GM21447 (cell line): ENCODE measurements around the gene GRK5.

ENCODE experiments used
- ATAC-seq: cut with Tn5 transposase; IDR thresholded peaks from one replicate; pipeline ENCODE4 v1.9.1; 2021; ENCODE audit not compliant: unreplicated experiment

The GRK5 gene

GRCh38 chr10:119373294-119374102, 166.1 kb downstream of the GRK5 start:
- no peak for ATAC-seq

- no peak for ATAC-seq
Measured at GRCh38 chr10:119374236-119374635, 166.9 kb downstream of the GRK5 start.

DNA sequence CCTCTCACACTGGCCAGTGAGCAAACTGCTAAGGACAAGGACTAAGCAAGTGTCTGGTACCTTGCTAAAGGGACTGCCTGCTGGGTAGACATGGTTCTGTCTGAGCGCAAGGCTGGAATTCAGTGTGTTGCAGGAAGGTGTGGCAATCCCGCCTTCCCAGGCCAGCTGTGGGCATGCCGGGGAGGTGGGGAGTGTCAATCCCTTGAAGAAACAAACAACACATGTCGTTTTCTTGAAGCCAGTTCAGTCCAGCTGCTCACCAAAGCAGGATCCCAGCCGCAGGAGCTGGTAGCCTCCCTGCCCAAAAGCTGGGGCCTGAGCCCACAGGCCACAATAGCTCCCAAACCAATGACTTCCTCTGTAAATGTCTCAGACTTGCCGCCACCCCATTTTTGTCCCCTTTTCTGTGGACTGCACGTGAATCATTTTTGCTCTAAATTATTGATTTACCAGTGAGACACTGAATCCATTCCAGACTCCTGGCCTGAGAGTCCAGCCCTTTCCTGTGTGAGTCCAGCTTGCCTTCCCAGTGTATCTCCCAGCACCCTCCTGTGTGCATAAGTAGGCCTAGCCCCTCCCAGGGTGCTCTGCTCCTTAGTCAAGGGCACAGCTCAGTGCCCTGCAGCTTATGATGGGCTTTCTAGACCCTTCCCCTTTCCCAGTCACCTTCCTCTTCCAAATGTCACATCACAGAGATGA, 168.4 kb downstream of the GRK5 start:
- no peak for ATAC-seq

DNA sequence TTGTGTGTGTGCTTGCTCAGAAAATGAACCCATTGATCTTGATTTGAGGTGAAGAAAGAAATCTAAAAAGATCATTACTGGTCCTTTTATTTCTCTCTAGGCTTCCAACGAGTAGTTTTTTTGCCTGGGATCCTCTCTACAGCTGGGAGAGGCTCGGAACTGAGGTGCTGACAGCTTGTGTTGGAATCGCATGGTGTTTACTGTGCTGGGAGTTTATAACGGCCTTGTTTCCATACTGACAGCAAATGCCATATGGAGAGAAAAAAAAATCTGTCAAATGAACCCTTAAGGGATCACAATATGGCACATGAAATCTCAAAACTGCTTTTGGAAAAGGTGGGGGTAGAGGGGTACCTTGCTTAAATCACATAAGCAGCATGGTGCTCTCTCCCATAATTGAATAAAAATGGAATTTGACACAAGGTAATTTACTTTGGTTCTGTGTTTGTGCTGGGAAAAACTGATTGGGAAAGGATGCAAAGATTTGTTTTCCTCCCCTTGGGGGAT, 170.1 kb downstream of the GRK5 start:
- no peak for ATAC-seq

DNA sequence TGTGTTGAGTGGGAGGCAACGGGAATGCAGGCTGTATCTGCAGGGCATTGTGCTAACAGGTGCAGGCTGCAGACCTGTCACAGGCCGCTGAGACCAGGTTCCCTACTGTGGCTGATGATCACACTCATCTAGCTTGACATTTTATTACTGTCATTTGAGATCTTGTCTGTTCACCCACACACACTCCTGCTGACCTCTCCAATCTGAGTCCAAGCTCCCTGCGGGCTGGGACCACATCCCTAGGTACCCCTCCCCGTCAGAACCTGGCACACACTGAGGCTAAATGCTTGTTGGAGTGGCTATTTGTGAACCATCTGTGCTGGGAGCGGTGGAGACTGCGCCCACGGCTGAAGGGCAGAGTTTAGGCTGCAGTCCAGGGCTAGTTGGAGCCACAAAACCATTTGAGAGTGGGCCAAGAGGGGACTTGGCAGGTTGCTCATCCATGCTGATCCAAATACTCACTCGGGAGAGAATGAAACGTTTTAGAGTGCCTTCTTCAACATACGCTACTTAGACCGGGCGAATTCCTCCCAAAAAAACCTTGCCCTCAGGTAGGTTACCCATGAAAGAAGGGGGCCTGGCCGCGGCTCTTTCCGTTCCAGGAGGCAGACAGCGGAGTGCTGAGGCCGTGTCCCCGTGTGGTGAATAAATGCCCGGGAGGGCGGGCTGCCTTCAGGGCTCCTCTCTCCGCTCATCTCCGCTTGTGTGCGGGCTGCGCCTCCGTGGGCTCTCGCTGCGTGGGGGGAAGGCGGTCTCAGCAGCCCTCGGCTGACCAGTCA, 170.8 kb downstream of the GRK5 start:
- no peak for ATAC-seq

DNA sequence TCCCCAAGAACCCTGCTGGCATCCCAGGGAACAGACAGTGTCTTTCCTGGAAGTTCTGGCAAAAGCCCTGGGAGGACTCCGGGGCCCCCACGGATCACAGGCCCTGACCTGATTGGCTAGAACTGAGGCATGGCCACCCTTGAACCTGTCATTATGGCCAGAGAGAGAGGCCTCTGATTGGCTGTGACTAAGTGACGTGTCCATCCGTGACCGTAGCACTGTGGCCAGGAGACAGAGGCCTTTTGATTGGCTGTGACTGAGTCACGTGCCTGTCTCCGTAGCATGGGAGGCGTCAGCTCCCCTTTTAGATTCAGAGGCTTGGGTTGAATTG, 171.3 kb downstream of the GRK5 start:
- no peak for ATAC-seq

GRCh38 chr10:119379466-119380071, 172.2 kb downstream of the GRK5 start:
- ATAC-seq = no peak

DNA sequence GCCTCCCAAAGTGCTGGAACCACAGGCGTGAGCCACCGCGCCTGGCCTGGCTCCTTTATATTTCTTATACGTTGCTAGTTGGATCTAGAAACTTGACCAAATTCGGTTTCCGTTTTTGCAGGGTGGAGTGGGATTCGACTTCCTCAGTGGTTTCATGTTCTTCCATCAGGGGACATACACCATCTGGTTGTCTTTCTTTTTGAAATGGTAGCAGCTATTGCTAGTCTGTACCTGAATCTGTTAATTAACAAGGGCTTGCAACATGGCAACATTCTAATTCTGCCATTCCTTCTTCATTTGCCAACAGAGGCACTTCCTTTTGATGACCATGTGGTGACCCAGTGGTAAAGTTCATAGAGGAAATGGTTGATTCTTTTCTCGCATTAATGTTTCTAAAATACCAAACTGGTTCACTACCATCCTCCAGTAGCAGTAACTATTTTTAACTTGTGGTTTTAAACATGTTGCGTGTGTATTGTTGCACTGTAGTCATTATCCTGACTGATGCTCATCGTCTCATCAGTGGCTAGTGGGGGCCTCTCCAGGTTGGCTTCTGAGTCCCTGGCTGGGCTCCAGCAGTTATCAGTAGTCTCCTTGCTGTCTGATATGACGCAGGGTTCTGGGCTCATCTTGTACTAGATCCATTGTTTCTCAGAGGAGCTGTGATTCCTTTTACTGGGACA, 175.9 kb downstream of the GRK5 start:
- ATAC-seq = no peak

DNA sequence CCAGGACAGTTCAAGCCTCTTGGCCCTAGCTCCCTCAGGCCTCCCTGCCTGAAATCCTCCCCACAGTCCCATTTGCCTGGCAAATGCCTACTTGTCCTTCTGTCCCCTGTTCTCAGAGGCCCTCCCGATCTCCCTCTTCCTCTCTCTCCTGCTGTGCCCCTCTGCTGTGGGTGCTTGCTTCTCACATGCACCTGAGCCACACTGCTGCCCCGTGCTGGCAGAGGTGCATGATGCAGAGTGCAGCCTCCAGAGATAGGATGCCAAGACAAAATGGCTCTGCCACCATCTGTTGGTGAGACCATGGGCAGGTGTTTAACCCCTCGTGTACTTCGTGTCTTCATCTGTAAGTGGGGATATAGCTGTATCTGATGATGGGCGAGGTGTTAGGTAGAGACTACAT, 176.8 kb downstream of the GRK5 start:
- ATAC-seq = no peak

- ATAC-seq = no peak
Measured at GRCh38 chr10:119386666-119387065, 179.3 kb downstream of the GRK5 start.

DNA sequence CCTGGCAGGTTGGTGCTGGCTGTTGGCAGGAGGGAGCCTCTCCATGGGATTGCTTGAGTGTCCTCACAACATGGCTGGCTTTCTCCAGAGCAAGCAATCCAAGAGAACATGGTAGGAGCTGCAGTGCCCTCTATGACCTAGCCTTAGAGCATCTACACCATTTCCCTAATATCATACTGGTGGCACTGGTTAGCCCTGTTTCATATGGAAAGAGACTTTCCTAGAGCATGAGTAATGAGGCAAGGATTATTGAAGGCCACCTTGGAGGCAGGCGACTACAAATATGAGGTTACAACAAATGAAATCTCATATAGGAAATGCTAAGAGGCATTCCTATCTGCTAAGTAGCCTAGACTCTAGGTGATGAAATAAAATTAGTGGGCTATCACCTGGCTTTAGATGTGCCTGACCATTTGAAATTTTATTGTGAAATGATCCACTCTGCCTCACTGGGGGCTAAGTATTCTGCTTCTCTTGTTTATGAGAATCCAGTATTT, 181.5 kb downstream of the GRK5 start:
- no peak for ATAC-seq

GRCh38 chr10:119391440-119392251, 184.3 kb downstream of the GRK5 start:
- ATAC-seq = no peak

DNA sequence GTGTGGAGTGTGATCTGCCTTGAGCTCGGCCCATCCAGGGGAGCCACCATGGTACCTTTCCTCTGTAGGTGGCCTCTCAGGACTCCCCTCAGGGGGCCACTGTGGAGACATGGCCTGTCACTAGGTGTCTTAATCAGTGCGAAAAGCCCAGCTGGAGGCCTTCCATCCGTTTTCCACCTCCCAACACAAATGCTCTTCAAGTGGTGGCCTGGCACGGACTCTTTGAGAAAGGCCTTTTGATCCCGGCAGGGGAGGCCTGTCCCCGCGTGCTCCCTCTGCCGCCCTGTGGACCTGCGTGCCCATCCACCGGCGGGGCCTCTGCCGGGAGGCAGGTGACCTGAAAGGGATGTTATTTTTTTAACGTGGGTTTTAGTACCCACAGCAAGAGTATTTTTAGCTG, 185.6 kb downstream of the GRK5 start:
- no peak for ATAC-seq

GRCh38 chr10:119393421-119393820, 186.1 kb downstream of the GRK5 start:
- ATAC-seq = no peak

DNA sequence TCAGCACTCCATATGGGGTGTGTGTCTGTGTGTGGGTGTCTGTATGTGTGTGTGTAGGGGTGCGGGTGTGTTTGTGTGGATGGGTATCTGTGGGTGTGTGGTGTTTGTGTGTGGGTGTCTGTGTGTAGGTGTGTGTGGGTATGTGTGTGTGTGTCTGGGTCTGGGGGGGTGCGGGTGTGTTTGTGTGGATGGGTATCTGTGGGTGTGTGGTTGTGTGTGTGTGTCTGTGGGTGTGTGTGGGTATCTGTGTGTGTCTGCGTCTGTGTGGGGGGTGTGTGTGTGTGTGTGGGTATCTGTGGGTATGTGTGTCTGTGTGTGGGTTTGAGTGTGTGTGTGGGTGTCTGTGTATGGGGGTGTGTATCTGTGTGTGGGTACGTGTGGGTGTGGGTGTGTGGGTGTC, 186.5 kb downstream of the GRK5 start:
- ATAC-seq = no peak

GRCh38 chr10:119394657-119395279, 187.4 kb downstream of the GRK5 start:
- no peak for ATAC-seq

- ATAC-seq = no peak
Measured at GRCh38 chr10:119395280-119396007, 188.1 kb downstream of the GRK5 start.

DNA sequence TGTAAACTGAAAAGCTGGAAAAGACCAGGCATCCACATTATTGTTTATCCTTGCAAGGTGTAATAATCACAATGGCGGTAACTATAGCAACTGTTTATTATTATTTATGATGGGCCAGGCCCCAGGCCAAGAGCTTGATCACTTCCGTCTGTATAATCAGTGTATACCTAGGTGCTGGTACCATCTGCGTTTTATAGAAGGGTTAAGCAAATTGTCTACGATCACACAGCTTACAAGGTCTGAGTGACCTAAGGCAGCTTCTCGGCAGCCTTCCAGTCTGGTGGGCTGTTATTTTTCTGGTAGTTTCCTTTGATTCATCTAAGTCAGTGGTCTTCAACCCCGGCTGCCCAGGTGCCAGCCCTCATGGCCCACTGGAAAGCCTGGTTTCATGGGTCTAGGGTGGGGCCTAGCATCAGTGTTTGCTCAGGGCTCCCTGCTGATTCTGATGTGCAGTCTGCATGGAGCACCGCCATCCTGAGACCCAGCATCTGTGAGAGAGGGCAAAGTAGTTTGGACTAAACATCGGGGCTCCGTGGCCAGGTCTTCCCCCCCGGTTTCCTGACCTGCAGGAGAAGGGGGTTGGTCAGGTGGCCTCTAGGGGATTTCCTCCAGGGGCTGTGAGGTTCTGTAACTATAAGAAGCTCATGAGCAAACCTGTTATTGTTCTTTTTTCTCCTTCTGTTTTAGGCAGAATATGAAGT, 188.8 kb downstream of the GRK5 start:
- no peak for ATAC-seq
